ENCODE results near the gene ALG1. TPM values are rescaled to one million over a fixed set of nuclear protein-coding genes. Genes with fewer than 3 reads are reported as not detected.

ALG1 gene
- total and polyA plus RNA-seq, 2 experiments from 2014 or later = 20.2 to 36.4 TPM

DNA sequence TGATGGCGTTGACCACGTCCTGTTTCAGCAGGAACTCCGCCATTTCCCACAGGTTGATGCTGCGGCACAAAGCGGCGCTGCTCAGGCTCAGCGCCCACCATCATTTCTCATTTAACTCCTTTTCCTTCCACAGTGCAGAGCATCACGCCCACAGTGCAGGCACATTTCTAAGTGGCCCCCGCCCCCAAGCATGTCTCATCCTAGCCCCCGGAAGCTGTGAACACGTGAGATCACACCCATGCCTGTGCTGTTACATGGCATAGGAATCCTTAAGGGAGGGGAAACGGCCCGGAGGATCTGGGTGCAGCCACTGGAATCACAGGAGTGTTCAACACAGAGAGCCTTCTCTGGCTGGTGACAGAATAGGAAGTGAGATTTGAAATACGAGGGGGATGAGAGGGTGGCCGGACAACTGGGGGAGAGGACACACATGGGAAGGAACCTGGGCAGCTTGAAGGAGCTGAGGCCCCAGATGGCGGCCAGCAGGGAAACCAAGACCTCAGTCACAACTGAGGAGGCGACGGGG, 42.6 kb upstream of the ALG1 start:
- Mint-ChIP-seq H3K4me1 (peaks cover 14% of the 10 kb centered on the region), H3K36me3 (ENCODE audit: low read depth) (no peaks in the 10 kb centered on the region; the same call in 2 of the 3 replicates), H3K27ac (no peak overlapping the region), H3K27me3 (ENCODE audit: insufficient read depth, low read depth, poor library complexity) (peaks cover 18% of the 10 kb centered on the region), H3K9me3 (no peaks in the 10 kb centered on the region), H3K4me3 (no peak overlapping the region)
- Histone ChIP-seq H3K79me2 (replicated peaks; ENCODE audit: insufficient read depth) (no peaks in the 10 kb centered on the region; the same call in 1 of the 2 replicates), H2AFZ (no peak overlapping the region), H3K4me1 (ENCODE audit: insufficient read depth) (peaks cover 5% of the 10 kb centered on the region; the same call in 1 of the 2 replicates), H3F3A (replicated peaks; ENCODE audit: low read depth) (no peaks in the 10 kb centered on the region), H3K27me3 (ENCODE audit: insufficient read depth) (peaks cover 6% of the 10 kb centered on the region), H3K27ac (ENCODE audit: low read depth) (no peak overlapping the region), H3K9me2 (ENCODE audit: insufficient read depth) (no peaks in the 10 kb centered on the region), H4K20me1 (replicated peaks; ENCODE audit: insufficient read depth) (no peaks in the 10 kb centered on the region), H3K4me2 (no peak overlapping the region), H3K36me3 (ENCODE audit: insufficient read depth) (no peaks in the 10 kb centered on the region), H3K4me3 (no peak overlapping the region)
- no peak for TF ChIP-seq JUNB (IDR thresholded peaks at IDR 0.05; ENCODE audit: unreplicated experiment)
- TF ChIP-seq, protein P1, sequence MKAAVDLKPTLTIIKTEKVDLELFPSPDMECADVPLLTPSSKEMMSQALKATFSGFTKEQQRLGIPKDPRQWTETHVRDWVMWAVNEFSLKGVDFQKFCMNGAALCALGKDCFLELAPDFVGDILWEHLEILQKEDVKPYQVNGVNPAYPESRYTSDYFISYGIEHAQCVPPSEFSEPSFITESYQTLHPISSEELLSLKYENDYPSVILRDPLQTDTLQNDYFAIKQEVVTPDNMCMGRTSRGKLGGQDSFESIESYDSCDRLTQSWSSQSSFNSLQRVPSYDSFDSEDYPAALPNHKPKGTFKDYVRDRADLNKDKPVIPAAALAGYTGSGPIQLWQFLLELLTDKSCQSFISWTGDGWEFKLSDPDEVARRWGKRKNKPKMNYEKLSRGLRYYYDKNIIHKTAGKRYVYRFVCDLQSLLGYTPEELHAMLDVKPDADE (IDR thresholded peaks at IDR 0.05) = no peak
- no peak for TF ChIP-seq STAT1 (IDR thresholded peaks at IDR 0.05; ENCODE audit: unreplicated experiment)
- DNase-seq (ENCODE audit: low spot score) = no peak
- no peak for ATAC-seq

GRCh38 chr16:5030251-5030870, 41.3 kb upstream of the ALG1 start:
- no peak overlapping the region for H3K27ac Mint-ChIP-seq
- DNase-seq (ENCODE audit: low spot score) = no peak
- H3K9me3 Mint-ChIP-seq = no peaks in the 10 kb centered on the region
- H3K36me3 Mint-ChIP-seq (ENCODE audit: low read depth) = no peaks in the 10 kb centered on the region; the same call in 2 of the 3 replicates
- no peak overlapping the region for H3K27ac ChIP-seq (ENCODE audit: low read depth)
- no peak for ATAC-seq
- peaks cover 12% of the 10 kb centered on the region for H3K4me1 ChIP-seq (ENCODE audit: insufficient read depth)
- H3K36me3 ChIP-seq (ENCODE audit: insufficient read depth) = no peaks in the 10 kb centered on the region
- no peaks in the 10 kb centered on the region for H3F3A ChIP-seq (replicated peaks; ENCODE audit: low read depth)
- peaks cover 24% of the 10 kb centered on the region for H3K27me3 Mint-ChIP-seq (ENCODE audit: insufficient read depth, low read depth, poor library complexity)
- H3K4me3 ChIP-seq = no peak overlapping the region
- H4K20me1 ChIP-seq (replicated peaks; ENCODE audit: insufficient read depth) = no peaks in the 10 kb centered on the region
- no peak overlapping the region for H3K4me3 Mint-ChIP-seq
- peaks cover 15% of the 10 kb centered on the region for H3K4me1 Mint-ChIP-seq
- peaks cover 6% of the 10 kb centered on the region for H3K27me3 ChIP-seq (ENCODE audit: insufficient read depth)
- H3K9me2 ChIP-seq (ENCODE audit: insufficient read depth) = no peaks in the 10 kb centered on the region
- H3K79me2 ChIP-seq (replicated peaks; ENCODE audit: insufficient read depth) = no peaks in the 10 kb centered on the region; the same call in 1 of the 2 replicates
- H3K4me2 ChIP-seq = no peak overlapping the region
- H2AFZ ChIP-seq = no peak overlapping the region
- TF ChIP-seq CREB1 (CRISPR knock-in tag; IDR thresholded peaks at IDR 0.05; ENCODE audit: low read depth) = no peak
- no peak for TF ChIP-seq NANOG (IDR thresholded peaks at IDR 0.05; ENCODE audit: borderline replicate concordance)
- TF ChIP-seq, protein P1 (IDR thresholded peaks at IDR 0.05) = no peak
- no peak for TF ChIP-seq EZH2phosphoT487 (IDR thresholded peaks at IDR 0.05; ENCODE audit: unreplicated experiment)
- TF ChIP-seq JUNB (IDR thresholded peaks at IDR 0.05; ENCODE audit: unreplicated experiment) = no peak
- no peak for TF ChIP-seq CTCF (conservative IDR thresholded peaks at IDR 0.05; ENCODE audit: low read depth in 2 of 2)
- TF ChIP-seq STAT1 (IDR thresholded peaks at IDR 0.05; ENCODE audit: unreplicated experiment) = no peak
- TF ChIP-seq, protein P2, sequence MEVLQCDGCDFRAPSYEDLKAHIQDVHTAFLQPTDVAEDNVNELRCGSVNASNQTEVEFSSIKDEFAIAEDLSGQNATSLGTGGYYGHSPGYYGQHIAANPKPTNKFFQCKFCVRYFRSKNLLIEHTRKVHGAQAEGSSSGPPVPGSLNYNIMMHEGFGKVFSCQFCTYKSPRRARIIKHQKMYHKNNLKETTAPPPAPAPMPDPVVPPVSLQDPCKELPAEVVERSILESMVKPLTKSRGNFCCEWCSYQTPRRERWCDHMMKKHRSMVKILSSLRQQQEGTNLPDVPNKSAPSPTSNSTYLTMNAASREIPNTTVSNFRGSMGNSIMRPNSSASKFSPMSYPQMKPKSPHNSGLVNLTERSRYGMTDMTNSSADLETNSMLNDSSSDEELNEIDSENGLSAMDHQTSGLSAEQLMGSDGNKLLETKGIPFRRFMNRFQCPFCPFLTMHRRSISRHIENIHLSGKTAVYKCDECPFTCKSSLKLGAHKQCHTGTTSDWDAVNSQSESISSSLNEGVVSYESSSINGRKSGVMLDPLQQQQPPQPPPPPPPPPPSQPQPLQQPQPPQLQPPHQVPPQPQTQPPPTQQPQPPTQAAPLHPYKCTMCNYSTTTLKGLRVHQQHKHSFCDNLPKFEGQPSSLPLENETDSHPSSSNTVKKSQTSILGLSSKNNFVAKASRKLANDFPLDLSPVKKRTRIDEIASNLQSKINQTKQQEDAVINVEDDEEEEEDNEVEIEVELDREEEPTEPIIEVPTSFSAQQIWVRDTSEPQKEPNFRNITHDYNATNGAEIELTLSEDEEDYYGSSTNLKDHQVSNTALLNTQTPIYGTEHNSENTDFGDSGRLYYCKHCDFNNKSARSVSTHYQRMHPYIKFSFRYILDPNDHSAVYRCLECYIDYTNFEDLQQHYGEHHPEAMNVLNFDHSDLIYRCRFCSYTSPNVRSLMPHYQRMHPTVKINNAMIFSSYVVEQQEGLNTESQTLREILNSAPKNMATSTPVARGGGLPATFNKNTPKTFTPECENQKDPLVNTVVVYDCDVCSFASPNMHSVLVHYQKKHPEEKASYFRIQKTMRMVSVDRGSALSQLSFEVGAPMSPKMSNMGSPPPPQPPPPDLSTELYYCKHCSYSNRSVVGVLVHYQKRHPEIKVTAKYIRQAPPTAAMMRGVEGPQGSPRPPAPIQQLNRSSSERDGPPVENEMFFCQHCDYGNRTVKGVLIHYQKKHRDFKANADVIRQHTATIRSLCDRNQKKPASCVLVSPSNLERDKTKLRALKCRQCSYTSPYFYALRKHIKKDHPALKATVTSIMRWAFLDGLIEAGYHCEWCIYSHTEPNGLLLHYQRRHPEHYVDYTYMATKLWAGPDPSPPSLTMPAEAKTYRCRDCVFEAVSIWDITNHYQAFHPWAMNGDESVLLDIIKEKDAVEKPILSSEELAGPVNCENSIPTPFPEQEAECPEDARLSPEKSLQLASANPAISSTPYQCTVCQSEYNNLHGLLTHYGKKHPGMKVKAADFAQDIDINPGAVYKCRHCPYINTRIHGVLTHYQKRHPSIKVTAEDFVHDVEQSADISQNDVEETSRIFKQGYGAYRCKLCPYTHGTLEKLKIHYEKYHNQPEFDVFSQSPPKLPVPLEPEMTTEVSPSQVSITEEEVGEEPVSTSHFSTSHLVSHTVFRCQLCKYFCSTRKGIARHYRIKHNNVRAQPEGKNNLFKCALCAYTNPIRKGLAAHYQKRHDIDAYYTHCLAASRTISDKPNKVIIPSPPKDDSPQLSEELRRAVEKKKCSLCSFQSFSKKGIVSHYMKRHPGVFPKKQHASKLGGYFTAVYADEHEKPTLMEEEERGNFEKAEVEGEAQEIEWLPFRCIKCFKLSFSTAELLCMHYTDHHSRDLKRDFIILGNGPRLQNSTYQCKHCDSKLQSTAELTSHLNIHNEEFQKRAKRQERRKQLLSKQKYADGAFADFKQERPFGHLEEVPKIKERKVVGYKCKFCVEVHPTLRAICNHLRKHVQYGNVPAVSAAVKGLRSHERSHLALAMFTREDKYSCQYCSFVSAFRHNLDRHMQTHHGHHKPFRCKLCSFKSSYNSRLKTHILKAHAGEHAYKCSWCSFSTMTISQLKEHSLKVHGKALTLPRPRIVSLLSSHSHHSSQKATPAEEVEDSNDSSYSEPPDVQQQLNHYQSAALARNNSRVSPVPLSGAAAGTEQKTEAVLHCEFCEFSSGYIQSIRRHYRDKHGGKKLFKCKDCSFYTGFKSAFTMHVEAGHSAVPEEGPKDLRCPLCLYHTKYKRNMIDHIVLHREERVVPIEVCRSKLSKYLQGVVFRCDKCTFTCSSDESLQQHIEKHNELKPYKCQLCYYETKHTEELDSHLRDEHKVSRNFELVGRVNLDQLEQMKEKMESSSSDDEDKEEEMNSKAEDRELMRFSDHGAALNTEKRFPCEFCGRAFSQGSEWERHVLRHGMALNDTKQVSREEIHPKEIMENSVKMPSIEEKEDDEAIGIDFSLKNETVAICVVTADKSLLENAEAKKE (CRISPR knock-in tag; IDR thresholded peaks at IDR 0.05) = no peak
- no peak for TF ChIP-seq POLR2AphosphoS5 (IDR thresholded peaks at IDR 0.05; ENCODE audit: low read depth)
- no peak for TF ChIP-seq ZNF114 (CRISPR knock-in tag; IDR thresholded peaks at IDR 0.05)
- no peak for TF ChIP-seq ZNF331 (CRISPR knock-in tag; IDR thresholded peaks at IDR 0.05; ENCODE audit: low read depth)

All from GM23338 (cell line).